ENCODE measurements around the gene CC2D1B.

DNA sequence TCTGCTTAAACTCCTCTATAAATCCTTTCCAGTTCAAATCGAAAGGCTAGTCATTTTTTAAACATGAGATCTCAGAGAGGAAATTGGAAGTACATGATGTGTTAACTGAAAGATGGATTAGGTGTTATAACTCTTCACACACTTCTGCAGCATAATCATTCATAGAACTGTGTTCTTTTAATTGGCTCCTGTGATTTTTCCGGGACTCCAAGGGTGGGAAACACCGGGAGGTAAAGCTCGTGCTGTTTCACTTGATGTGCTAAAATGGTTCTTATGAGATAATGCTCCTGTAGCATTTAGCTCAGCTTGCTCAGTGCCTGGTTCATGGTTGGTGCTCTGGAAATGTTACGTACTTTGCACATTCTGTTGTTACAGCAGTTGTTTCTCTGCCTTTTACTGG, 40.2 kb downstream of the CC2D1B start:
- no peak for TF ChIP-seq POLR2A (IDR thresholded peaks at IDR 0.05)
- TF ChIP-seq, protein P1, sequence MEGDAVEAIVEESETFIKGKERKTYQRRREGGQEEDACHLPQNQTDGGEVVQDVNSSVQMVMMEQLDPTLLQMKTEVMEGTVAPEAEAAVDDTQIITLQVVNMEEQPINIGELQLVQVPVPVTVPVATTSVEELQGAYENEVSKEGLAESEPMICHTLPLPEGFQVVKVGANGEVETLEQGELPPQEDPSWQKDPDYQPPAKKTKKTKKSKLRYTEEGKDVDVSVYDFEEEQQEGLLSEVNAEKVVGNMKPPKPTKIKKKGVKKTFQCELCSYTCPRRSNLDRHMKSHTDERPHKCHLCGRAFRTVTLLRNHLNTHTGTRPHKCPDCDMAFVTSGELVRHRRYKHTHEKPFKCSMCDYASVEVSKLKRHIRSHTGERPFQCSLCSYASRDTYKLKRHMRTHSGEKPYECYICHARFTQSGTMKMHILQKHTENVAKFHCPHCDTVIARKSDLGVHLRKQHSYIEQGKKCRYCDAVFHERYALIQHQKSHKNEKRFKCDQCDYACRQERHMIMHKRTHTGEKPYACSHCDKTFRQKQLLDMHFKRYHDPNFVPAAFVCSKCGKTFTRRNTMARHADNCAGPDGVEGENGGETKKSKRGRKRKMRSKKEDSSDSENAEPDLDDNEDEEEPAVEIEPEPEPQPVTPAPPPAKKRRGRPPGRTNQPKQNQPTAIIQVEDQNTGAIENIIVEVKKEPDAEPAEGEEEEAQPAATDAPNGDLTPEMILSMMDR (IDR thresholded peaks at IDR 0.05) = no peak
- no peak for TF ChIP-seq POLR2AphosphoS5 (IDR thresholded peaks at IDR 0.05)

Measured in breast epithelium (tissue), 3 donors.